ENCODE results near the gene CBLB. TPM values are rescaled to one million over a fixed set of nuclear protein-coding genes. Genes with fewer than 3 reads are reported as not detected.
A peak's percentile ranks its signal among the peaks of the same experiment; 100 is the strongest.

The CBLB gene
- total and polyA plus RNA-seq, 9 of the 15 experiments (the other 6 are each of a cell fraction or from before 2014, with no cell fraction given) = 1.8 to 8.1 (median 5.3) TPM

GRCh38 chr3:105869531-105869833 is 670 bp upstream of the CBLB start (continued):
- TF ChIP-seq, protein P1, sequence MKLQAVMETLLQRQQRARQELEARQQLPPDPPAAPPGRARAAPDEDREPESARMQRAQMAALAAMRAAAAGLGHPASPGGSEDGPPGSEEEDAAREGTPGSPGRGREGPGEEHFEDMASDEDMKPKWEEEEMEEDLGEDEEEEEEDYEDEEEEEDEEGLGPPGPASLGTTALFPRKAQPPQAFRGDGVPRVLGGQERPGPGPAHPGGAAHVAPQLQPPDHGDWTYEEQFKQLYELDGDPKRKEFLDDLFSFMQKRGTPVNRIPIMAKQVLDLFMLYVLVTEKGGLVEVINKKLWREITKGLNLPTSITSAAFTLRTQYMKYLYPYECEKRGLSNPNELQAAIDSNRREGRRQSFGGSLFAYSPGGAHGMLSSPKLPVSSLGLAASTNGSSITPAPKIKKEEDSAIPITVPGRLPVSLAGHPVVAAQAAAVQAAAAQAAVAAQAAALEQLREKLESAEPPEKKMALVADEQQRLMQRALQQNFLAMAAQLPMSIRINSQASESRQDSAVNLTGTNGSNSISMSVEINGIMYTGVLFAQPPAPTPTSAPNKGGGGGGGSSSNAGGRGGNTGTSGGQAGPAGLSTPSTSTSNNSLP (IDR thresholded peaks at IDR 0.05; ENCODE audit: borderline replicate concordance, low read depth, low read length) = no peak
- no peak for TF ChIP-seq ADNP (tag; IDR thresholded peaks at IDR 0.05)
- TF ChIP-seq PBX2 (CRISPR knock-in tag; IDR thresholded peaks at IDR 0.05; ENCODE audit: low read depth) = no peak
- TF ChIP-seq PBX2 (tag; conservative IDR thresholded peaks at IDR 0.05; ENCODE audit: low read depth) = no peak
- peak; percentile 81 for TF ChIP-seq REST (IDR thresholded peaks at IDR 0.05; ENCODE audit: borderline replicate concordance)
- no peak for TF ChIP-seq REST (CRISPR knock-in tag; IDR thresholded peaks at IDR 0.05; ENCODE audit: low read depth)
- TF ChIP-seq, protein P2, sequence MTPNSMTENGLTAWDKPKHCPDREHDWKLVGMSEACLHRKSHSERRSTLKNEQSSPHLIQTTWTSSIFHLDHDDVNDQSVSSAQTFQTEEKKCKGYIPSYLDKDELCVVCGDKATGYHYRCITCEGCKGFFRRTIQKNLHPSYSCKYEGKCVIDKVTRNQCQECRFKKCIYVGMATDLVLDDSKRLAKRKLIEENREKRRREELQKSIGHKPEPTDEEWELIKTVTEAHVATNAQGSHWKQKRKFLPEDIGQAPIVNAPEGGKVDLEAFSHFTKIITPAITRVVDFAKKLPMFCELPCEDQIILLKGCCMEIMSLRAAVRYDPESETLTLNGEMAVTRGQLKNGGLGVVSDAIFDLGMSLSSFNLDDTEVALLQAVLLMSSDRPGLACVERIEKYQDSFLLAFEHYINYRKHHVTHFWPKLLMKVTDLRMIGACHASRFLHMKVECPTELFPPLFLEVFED (CRISPR knock-in tag; conservative IDR thresholded peaks at IDR 0.05) = no peak
- TF ChIP-seq ATF1 (CRISPR knock-in tag; IDR thresholded peaks at IDR 0.05) = no peak
- peak; percentile 51 for TF ChIP-seq ATF1 (tag; IDR thresholded peaks at IDR 0.05)
- TF ChIP-seq ZNF764 (CRISPR knock-in tag; IDR thresholded peaks at IDR 0.05; ENCODE audit: low read depth) = no peak
- TF ChIP-seq MAFG (tag; conservative IDR thresholded peaks at IDR 0.05) = no peak
- TF ChIP-seq, protein P3, sequence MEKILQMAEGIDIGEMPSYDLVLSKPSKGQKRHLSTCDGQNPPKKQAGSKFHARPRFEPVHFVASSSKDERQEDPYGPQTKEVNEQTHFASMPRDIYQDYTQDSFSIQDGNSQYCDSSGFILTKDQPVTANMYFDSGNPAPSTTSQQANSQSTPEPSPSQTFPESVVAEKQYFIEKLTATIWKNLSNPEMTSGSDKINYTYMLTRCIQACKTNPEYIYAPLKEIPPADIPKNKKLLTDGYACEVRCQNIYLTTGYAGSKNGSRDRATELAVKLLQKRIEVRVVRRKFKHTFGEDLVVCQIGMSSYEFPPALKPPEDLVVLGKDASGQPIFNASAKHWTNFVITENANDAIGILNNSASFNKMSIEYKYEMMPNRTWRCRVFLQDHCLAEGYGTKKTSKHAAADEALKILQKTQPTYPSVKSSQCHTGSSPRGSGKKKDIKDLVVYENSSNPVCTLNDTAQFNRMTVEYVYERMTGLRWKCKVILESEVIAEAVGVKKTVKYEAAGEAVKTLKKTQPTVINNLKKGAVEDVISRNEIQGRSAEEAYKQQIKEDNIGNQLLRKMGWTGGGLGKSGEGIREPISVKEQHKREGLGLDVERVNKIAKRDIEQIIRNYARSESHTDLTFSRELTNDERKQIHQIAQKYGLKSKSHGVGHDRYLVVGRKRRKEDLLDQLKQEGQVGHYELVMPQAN (IDR thresholded peaks at IDR 0.05; ENCODE audit: borderline replicate concordance) = no peak
- TF ChIP-seq ELF4 (CRISPR knock-in tag; IDR thresholded peaks at IDR 0.05) = no peak
- TF ChIP-seq SUPT5H (IDR thresholded peaks at IDR 0.05) = no peak

Measured in K562 (cell line).